PFSK-1 (cell line): Measurements from ENCODE around the gene RASA1.

Experiments used
- POLR2AphosphoS5 ChIP-seq: IDR thresholded peaks from 2 replicates; pipeline ENCODE4 v1.6.1; 2012; ENCODE audit warnings: low read depth, mild to moderate bottlenecking, control low read depth, low read length, moderate library complexity
- REST ChIP-seq, 2 experiments: IDR thresholded peaks; 2 replicates each; pipeline versions ENCODE4 v1.6.1 to v1.8.0; 2011 to 2012; ENCODE audit warnings: low read depth in 2 of 2, low read length in 2 of 2, control low read depth in 1 of 2, inconsistent platforms in 1 of 2, mild to moderate bottlenecking in 1 of 2, moderate library complexity in 1 of 2; ENCODE audit not compliant: insufficient read depth in 1 of 2
- SIN3A ChIP-seq: IDR thresholded peaks from 2 replicates; pipeline ENCODE4 v1.6.1; 2012; ENCODE audit warnings: mild to moderate bottlenecking, low read length, moderate library complexity, borderline replicate concordance; ENCODE audit not compliant: insufficient read depth
- TAF1 ChIP-seq: IDR thresholded peaks from 2 replicates; pipeline ENCODE4 v1.6.1; 2012; ENCODE audit warnings: low read length, control low read depth, borderline replicate concordance; ENCODE audit not compliant: insufficient read depth

GRCh38 chr5:87276655-87277054 is 9.0 kb downstream of the RASA1 start:
- TF ChIP-seq SIN3A (no peak), POLR2AphosphoS5 (no peak), TAF1 (no peak), REST (IDR thresholded peaks at IDR 0.05; ENCODE audit: insufficient read depth in 1 of 2, low read depth in 2 of 2, low read length in 2 of 2) (no peak)
